Fibroblast of the conjunctiva (primary cell): Measurements from ENCODE around the gene FOXL2NB.
"Not testable (repeated sequence)": the region's sequence is repeated elsewhere in the genome, so short reads cannot be mapped to it uniquely, and the experiment has no call there.

Source experiments
- DNase-seq: peaks from one replicate; pipeline ENCODE4 v3.0.0-alpha.2; 2010; ENCODE audit warnings: low read depth

Gene FOXL2NB

DNA sequence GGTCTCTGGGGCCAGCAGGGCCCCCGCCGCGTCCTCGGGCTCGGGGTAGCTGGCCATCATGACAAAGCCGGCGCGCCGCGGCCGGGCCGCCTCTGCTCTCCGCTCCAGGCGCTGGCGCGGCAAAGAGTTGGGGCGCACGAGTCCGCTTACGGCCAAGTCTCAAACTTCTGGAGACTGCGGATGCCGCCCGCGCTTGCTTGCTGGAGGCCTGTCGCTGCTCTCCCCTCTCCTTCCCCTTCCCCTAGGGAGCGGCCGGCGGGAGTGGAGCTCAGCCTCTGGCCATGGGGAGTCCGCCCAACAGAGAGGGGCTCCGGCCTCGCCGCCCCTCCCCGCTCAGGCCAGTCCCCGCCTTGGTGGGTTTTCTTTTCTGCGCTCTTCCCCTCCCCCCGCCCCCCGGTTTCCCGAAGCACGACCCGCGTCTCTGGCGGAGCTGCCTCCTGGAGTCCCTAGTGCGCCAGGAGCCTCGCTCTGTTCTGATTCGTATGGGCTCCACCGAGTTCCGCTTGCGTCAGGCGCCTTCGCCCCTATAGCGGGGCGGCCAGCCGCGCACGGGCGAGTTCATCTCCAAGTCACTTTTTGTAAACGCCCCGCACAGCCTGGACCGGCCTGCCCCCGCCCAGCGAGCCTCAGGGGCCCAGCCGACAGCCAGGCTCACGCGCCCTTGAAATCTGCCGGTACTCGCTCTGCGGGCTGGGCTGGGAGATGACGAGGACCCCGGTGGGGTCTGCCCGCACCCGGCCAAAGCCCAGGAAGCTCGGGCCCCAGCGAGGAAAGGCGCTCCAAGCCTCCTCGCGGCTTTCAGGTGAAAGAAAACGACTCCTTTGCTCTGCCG is at the start of gene FOXL2NB, which contains the start of gene FOXL2:
Gene FOXL2NB, plus strand, starts transcription at position 555 of the 832 bp plus-strand sequence. Its CDS starts 148 bp downstream, at position 703.
Gene FOXL2, minus strand, starts transcription at position 475 of the 832 bp plus-strand sequence. Its CDS starts 415 bp downstream, at position 60.
- peak; percentile 94 for DNase-seq

DNA sequence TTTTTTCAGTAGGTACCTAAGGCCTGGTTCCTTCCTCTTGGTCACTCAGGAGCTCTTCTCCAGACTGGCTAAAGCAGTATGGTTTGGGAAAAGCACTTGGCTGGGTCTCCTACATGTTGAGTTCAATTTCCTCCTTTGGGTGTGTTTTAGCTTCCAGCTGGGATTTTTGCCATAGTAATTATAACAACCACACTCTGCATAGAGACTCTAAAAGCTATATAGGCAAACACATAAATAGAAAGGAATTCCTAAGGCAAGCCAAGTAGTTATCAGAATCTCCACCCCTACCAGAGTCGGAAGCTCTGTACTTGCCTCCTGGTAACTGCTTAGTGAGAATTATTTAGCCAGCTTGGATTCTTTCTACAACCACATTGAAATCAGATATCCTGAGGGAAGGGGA is 48.7 kb upstream of the FOXL2NB start:
- peak; percentile 24 for DNase-seq

DNA sequence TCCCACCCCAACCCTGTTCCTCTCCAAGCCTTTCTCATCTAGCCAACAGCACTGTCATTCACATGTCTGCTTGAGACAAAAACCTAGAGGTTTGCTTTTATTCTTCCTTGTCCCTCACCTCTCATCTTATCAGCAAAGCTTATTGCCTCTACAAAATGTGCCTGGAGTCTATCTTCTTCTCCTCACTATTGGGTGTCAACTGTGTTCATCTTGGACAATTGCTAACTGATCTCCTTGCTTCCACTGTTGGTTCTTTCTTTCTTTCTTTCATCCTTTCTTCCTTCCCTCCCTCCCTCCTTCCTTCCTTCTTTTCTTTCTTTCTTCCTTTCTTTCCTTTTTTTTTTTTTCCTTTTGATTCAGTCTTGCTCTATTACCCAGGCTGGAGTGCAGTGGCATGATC is 48.3 kb upstream of the FOXL2NB start:
- no peak for DNase-seq

DNA sequence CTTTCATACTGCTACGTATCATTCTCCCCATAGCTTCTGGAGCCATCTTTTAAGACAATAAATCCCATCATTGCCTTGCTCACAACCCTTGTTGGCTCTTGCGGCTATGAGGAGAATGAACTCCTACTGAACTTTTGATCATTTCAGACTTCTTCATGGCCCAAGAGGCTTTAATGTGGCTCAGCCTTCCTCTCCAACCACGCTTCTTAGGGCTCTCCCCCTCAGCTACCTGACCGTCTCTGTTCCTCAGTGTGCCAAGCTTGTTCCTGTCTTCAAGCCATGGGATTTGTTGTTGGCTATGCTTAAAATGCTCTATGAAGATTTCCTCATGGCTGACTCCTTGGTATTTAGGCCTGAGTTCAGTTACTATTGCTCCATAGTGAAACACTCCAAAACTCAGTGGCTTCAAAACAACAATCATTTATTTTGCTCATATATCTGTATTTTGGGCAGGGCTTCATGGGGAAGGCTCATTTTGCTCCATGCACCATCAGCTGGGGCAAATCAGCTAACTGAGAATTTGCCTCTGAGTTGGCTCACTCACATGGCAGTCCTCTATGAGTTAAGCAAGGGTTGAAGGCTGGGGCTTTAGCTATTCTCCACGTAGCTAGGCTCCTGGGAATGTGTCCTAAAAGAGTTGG is 47.5 kb upstream of the FOXL2NB start:
- DNase-seq = no peak

DNA sequence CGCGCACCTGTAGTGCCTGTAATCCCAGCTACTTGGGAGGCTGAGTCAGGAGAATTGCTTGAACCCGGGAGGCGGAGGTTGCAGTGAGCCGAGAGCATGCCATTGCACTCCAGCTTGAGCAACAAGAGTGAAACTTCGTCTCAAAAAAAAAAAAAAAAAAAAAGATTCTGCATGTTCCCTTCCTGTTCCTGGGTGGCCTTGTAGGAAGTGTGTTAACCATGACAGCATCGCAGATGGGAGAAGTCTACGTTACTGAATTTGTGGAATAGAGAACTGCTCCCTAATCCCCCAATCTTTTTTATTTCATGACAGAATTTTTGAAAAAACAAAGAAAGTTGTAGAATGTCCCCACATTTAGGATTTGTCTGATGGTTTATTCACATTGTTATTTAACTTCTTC is 45.5 kb upstream of the FOXL2NB start:
- DNase-seq = no peak

DNA sequence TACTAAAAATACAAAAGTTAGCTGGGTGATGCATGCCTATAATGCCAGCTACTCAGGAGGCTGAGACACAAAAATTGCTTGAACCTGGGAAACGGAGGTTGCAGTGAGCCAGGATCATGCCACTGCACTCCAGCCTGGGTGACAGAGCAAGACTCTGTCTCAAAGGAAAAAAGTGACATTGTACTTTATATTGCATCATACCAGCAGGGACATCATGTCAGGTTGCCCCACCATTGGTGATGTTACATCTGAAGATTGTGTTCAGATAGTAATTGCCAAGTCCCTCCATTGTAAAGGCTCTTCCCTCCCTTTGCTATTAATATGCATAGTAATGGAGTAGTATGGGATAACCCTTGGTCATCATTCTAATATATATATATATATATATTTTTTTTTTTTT is 44.8 kb upstream of the FOXL2NB start:
- no peak for DNase-seq

GRCh38 chr3:138907539-138907938 is 39.5 kb upstream of the FOXL2NB start:
- no peak for DNase-seq

- DNase-seq = no peak
These were observed 38.2 kb upstream of the FOXL2NB start for GRCh38 chr3:138908846-138909245.

- no peak for DNase-seq
These were observed 37.1 kb upstream of the FOXL2NB start for GRCh38 chr3:138909904-138910303.

DNA sequence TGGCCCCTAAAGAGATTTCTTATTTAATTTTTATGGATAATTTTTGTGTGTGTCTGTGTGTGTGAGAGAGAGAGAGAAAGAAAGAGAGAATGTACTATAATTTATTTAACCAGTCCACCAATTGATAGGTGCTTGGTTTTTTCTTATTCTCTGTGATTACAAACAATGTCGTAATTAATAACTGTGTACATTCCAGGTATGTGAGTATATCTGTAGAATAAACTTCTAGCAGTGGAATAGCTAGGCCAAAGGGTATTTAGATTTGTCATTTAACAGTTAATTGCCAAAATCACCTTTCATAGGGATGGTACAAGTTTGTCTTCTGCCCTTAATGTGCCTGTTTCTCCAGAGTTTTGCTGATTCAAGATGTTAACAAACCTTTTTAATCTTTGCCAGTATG is 35.4 kb upstream of the FOXL2NB start:
- DNase-seq = no peak

DNA sequence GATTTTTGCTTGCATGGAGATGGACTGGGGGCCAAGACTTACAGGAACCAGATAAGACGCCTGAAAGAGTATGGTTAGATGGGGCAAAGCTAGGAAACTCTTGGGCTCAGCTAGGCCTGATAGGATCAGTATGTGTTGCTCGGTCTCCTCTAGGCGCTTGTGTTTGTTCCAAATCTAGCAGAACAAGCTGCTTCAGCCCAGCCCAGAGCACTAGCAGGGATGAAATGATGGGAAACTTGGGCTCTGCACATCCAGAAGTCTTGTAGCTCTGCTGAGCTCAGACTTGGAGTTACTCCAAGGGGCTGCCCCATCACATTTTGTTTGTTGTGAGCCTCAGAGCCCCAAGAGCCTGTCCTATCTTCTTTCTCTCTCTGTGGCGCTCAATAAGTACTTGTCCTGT is 34.8 kb upstream of the FOXL2NB start:
- DNase-seq = no peak

GRCh38 chr3:138913766-138914165 is 33.3 kb upstream of the FOXL2NB start:
- no peak for DNase-seq

GRCh38 chr3:138914870-138915502 is 32.0 kb upstream of the FOXL2NB start:
- no peak for DNase-seq

GRCh38 chr3:138915503-138916498 is 31.2 kb upstream of the FOXL2NB start:
- DNase-seq = peak; percentile 93

DNA sequence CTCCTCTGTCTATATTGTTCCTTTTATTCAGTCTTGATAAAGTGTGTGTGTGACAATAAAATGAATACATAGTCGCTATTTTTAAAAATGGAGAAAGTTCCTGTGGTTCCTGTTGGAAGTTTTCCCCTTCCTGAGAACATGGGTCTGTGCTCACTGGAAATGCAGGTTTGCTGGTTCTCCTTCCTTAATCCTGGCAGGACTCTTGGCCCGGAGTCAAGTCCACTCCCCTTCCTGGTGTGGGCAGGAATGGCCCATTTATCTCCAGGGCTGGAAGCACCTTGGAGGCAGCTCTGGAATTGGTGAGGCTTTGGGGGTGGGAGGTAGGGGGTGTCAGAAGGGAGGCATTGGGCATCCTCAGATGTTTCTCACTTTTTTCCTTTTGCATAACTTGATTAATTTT is 30.2 kb upstream of the FOXL2NB start:
- DNase-seq = no peak

DNA sequence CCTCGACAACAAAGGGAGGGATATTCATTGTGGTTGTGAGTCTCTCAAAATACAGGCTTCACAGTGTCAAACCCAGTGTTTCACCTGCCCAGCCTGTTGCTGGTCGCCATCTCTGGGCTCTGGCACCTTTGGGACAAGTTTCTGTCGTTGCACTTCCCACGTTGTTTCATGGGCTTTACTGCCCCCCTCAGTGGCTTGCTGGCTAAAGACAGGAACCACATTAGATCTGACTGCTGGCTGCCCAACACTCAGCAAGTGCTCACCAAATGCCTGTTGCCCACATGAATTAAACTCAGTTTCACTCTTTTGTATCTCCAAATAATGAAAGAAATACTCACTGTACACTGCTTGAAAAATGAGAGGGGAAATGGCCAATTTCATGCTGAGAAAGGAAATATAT is 27.7 kb upstream of the FOXL2NB start:
- DNase-seq = no peak

GRCh38 chr3:138921316-138922292 is 25.4 kb upstream of the FOXL2NB start:
- DNase-seq = peak; percentile 76

DNA sequence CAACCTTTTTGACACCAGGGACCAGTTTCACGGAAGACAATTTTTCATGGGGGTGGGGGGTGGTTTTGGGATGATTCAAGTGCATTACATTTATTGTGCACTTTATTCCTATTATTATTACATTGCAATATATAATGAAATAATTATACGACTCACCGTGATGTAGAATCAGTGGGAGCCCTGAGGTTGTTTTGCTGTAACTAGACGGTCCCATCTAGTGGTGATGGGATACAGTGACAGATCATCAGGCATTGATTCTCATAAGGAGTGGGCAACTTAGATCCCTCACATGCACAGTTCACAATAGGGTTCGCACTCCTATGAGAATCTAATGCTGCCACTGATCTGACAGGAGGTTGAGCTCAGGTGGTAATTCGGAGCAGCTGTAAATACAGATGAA is 24.6 kb upstream of the FOXL2NB start:
- not testable (repeated sequence) for DNase-seq

DNA sequence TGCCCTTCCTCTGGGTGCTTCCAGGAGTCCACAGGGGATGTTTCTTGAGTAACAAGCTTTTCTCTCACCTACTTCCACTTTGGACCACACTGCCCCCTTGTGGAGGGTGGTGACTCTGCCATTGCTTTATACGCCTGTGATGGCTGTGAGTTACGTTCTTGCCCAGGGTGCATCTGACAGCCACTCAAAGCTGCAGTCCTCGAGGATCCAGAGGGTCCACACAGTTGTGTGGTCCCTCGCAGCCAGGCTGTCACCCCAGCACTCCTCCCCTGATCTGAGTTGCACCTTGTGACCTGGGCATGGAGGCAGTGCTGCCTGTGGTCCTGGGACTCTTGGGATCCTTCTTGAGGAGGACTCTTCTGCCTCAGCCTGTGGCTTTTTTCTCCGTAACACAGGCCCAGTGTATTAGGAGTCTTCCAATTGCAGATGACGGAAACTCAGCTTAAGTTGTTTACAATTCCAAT is 23.5 kb upstream of the FOXL2NB start:
- DNase-seq = peak; percentile 79

DNA sequence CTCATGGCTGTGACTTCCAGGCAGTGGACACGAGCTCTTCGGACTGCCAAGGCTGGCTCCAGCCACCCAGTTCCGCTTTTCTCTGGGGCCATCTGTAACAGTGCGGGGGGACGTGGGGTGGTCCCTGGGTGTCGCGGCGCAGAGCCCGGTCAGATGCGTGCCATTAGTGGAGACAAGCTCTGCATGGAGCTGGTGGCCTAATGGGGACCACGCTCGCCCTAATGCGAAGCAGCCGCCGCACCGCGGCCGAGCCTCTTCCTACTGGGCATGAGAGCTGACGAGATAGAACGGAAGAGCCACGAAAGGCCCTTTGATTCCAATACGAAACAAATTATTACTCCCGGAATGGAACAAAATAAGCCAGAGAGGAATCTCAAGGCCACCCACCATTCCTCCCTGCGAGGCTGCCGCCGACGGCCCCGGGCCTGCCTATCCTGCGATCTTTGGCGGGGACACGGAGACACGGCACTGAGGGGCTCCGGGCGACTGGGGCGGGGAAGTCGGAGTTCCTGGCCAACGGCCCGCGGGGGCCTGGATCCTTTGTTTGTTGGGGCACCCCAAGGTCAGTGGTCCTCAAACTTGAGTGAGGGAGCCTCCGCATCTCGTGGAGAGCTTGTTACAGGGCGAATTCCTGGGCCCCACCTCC is 18.2 kb upstream of the FOXL2NB start:
- no peak for DNase-seq
